ENCODE results near the gene GMCL2.

- TF ChIP-seq POLR2A (IDR thresholded peaks at IDR 0.05; ENCODE audit: low read length) (no peak), GATA1 (IDR thresholded peaks at IDR 0.05; ENCODE audit: low read depth, low read length) (no peak)
These were observed 45.6 kb downstream of the GMCL2 start for GRCh38 chr5:178141550-178141949.

All from erythroblast (primary cell).